Mesenchymal stem cell (in vitro differentiated cells and primary cell): ENCODE results near the gene IQGAP1.

Experiments
- DNase-seq: peaks from one replicate; pipeline ENCODE4 v3.0.0-alpha.2; 2013
- H2AFZ ChIP-seq: one replicate; pipeline ENCODE4 v1.6.1; 2013; ENCODE audit warnings: low read depth, mild to moderate bottlenecking, control low read depth, inconsistent platforms, low read length, moderate library complexity
- H2AK5ac ChIP-seq: 2 replicates; pipeline ENCODE4 v1.6.1; 2013; ENCODE audit warnings: low read length, moderate library complexity, mild to moderate bottlenecking, inconsistent platforms; ENCODE audit not compliant: severe bottlenecking
- H2BK120ac ChIP-seq: one replicate; pipeline ENCODE4 v1.6.1; 2013; ENCODE audit warnings: low read depth, mild to moderate bottlenecking, inconsistent platforms, low read length, moderate library complexity
- H2BK12ac ChIP-seq, 2 experiments: one replicate each; pipeline ENCODE4 v1.6.1; 2013; ENCODE audit warnings: inconsistent platforms in 2 of 2, low read length in 2 of 2, mild to moderate bottlenecking in 2 of 2, moderate library complexity in 2 of 2, control low read depth in 1 of 2
- H2BK15ac ChIP-seq: one replicate; pipeline ENCODE4 v1.6.1; 2013; ENCODE audit warnings: mild to moderate bottlenecking, low read depth, inconsistent platforms; ENCODE audit not compliant: poor library complexity, severe bottlenecking
- H2BK5ac ChIP-seq: 2 replicates; pipeline ENCODE4 v1.6.1; 2013; ENCODE audit warnings: low read depth, mild to moderate bottlenecking, low read length, control low read depth, inconsistent platforms; ENCODE audit not compliant: poor library complexity, severe bottlenecking
- H3K14ac ChIP-seq, 2 experiments: one replicate each; pipeline ENCODE4 v1.6.1; 2013; ENCODE audit warnings: inconsistent platforms in 2 of 2, low read length in 2 of 2, control low read depth in 1 of 2, mild to moderate bottlenecking in 1 of 2, moderate library complexity in 1 of 2
- H3K18ac ChIP-seq, 2 experiments: one replicate each; pipeline ENCODE4 v1.6.1; 2013; ENCODE audit warnings: inconsistent platforms in 2 of 2, low read length in 2 of 2, control low read depth in 1 of 2, low read depth in 1 of 2, mild to moderate bottlenecking in 1 of 2
- H3K23ac ChIP-seq, 2 experiments: one replicate each; pipeline ENCODE4 v1.6.1; 2013; ENCODE audit warnings: inconsistent platforms in 2 of 2, low read length in 2 of 2, mild to moderate bottlenecking in 2 of 2, moderate library complexity in 2 of 2, control low read depth in 1 of 2
- H3K27ac ChIP-seq: 2 replicates; pipeline ENCODE4 v1.5.1; 2013; ENCODE audit warnings: mild to moderate bottlenecking, moderate library complexity, low read length, control low read depth, inconsistent platforms; ENCODE audit not compliant: poor library complexity, severe bottlenecking
- H3K27me3 ChIP-seq, 2 experiments: 2 replicates each; pipeline versions ENCODE4 v1.6.1 to v1.7.0; 2013; ENCODE audit warnings: low read length in 2 of 2, mild to moderate bottlenecking in 2 of 2, moderate library complexity in 2 of 2, control low read depth in 1 of 2, inconsistent platforms in 1 of 2; ENCODE audit not compliant: control insufficient read depth in 1 of 2, insufficient read depth in 1 of 2
- H3K36me3 ChIP-seq, 2 experiments: 2 replicates each; pipeline versions ENCODE4 v1.6.1 to v1.7.0; 2013; ENCODE audit warnings: low read length in 2 of 2, control low read depth in 1 of 2, inconsistent platforms in 1 of 2, low read depth in 1 of 2, mild to moderate bottlenecking in 1 of 2; ENCODE audit not compliant: insufficient read depth in 2 of 2, control insufficient read depth in 1 of 2
- H3K4ac ChIP-seq, 2 experiments: one replicate each; pipeline ENCODE4 v1.6.1; 2013; ENCODE audit warnings: inconsistent platforms in 2 of 2, low read length in 2 of 2, mild to moderate bottlenecking in 2 of 2, moderate library complexity in 2 of 2, control low read depth in 1 of 2, low read depth in 1 of 2
- H3K4me1 ChIP-seq: 2 replicates; pipeline ENCODE4 v1.6.1; 2013; ENCODE audit warnings: low read depth, low read length, control low read depth; ENCODE audit not compliant: control insufficient read depth, insufficient read depth
- H3K4me2 ChIP-seq: 2 replicates; pipeline ENCODE4 v1.6.1; 2013; ENCODE audit warnings: low read length, mild to moderate bottlenecking, inconsistent platforms; ENCODE audit not compliant: poor library complexity, severe bottlenecking
- H3K4me3 ChIP-seq, 2 experiments: 2 replicates each; pipeline versions ENCODE4 v1.5.1 to v1.7.0; 2013; ENCODE audit warnings: low read length in 2 of 2, mild to moderate bottlenecking in 2 of 2, control low read depth in 1 of 2, low read depth in 1 of 2; ENCODE audit not compliant: insufficient read depth in 1 of 2
- H3K79me1 ChIP-seq: replicated peaks from 2 replicates; pipeline ENCODE4 v1.6.1; 2013; ENCODE audit warnings: mild to moderate bottlenecking, control low read depth, low read length, inconsistent platforms; ENCODE audit not compliant: poor library complexity, severe bottlenecking
- H3K9ac ChIP-seq: 2 replicates; pipeline ENCODE4 v1.7.0; 2013; ENCODE audit warnings: mild to moderate bottlenecking, low read length, moderate library complexity
- H3K9me3 ChIP-seq: 2 replicates; pipeline ENCODE4 v1.7.0; 2013; ENCODE audit warnings: mild to moderate bottlenecking, low read length; ENCODE audit not compliant: control insufficient read depth
- H4K8ac ChIP-seq: one replicate; pipeline ENCODE4 v1.6.1; 2013; ENCODE audit warnings: inconsistent platforms, mild to moderate bottlenecking, low read length, moderate library complexity
- H4K91ac ChIP-seq: one replicate; pipeline ENCODE4 v1.6.1; 2013; ENCODE audit warnings: mild to moderate bottlenecking, low read length, inconsistent platforms
- WGBS: methylation state at CpG from one replicate; pipeline ENCODE4 v1.1.7; 2013; ENCODE audit warnings: mixed read lengths; 5-methylcytosine and 5-hydroxymethylcytosine counted together

IQGAP1 gene

DNA sequence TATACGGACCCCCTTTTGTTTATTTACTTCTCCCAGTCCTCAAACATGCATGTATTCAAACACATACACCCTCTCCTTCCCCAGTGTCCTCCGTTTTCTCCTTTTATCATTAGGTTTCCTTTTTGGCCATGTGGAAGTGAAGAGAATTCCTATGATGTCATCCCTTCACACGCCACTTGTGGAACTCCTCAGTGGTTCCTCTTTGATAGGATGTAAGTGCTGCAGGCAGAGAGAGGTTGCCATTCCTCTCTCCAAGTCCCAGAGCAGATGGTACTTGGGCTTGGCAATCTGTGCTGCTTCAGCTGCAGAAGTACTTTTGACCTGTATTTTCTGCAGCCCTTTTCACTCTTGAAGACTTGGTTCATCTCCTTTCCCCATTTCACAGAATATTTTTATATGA, 108.7 kb downstream of the IQGAP1 start:
- Histone ChIP-seq H3K27me3 (no peaks in the 10 kb centered on the region), H2AK5ac (no peak overlapping the region), H2AFZ (no peak overlapping the region), H3K9me3 (no peaks in the 10 kb centered on the region), H3K9ac (no peak overlapping the region), H3K4ac (no peak overlapping the region), H3K23ac (no peak overlapping the region), H2BK12ac (no peak overlapping the region), H3K36me3 (peaks cover 38 to 97% of the 10 kb centered on the region in 2 experiments), H4K91ac (no peak overlapping the region), H3K79me1 (peaks cover 14% of the 10 kb centered on the region), H3K4me2 (no peak overlapping the region), H3K27ac (no peak overlapping the region), H2BK15ac (no peak overlapping the region), H3K4me1 (no peaks in the 10 kb centered on the region), H2BK120ac (no peak overlapping the region), H3K18ac (no peak overlapping the region), H3K4me3 (no peak overlapping the region), H2BK5ac (no peak overlapping the region), H4K8ac (no peak overlapping the region), H3K14ac (no peak overlapping the region)
- DNase-seq: peak; percentile 50
- 61% methylated on average over 3 of the region's 3 CpGs for whole genome bisulfite sequencing

DNA sequence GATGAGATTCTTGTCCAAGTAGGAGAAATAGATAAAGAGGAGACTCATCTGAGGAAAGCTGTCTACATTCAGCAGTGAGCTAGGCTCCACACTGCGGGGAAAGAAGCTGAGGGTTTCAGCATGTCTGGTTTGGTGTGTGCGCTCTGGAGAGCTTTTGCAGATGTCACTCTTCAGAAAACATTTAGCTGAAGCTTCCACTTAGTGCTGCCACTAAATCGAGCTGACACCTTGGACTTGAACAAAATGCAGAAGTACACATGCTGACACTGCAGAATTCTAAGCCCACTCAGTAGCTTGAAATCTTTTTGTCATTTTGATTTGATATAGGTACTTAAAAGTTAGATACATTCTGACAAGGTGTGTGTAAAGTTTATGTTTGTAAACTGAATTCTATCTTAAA, 109.3 kb downstream of the IQGAP1 start:
- H3K23ac ChIP-seq: no peak overlapping the region
- H3K4me1 ChIP-seq: no peaks in the 10 kb centered on the region
- H3K14ac ChIP-seq: no peak overlapping the region
- H4K8ac ChIP-seq: no peak overlapping the region
- 89% methylated on average over 2 of the region's 3 CpGs for WGBS
- H3K4me3 ChIP-seq: no peak overlapping the region
- no peak overlapping the region for H3K18ac ChIP-seq
- no peak overlapping the region for H4K91ac ChIP-seq
- no peak overlapping the region for H2BK5ac ChIP-seq
- H3K27me3 ChIP-seq: no peaks in the 10 kb centered on the region
- H3K4ac ChIP-seq: no peak overlapping the region
- H2BK120ac ChIP-seq: no peak overlapping the region
- H2BK15ac ChIP-seq: no peak overlapping the region
- H3K9me3 ChIP-seq: no peaks in the 10 kb centered on the region
- H2AK5ac ChIP-seq: no peak overlapping the region
- no peak overlapping the region for H3K9ac ChIP-seq
- H2AFZ ChIP-seq: no peak overlapping the region
- no peak for DNase-seq
- no peak overlapping the region for H2BK12ac ChIP-seq
- no peak overlapping the region for H3K27ac ChIP-seq
- H3K79me1 ChIP-seq: peaks cover 13% of the 10 kb centered on the region
- H3K36me3 ChIP-seq: peaks cover 34 to 97% of the 10 kb centered on the region in 2 experiments
- H3K4me2 ChIP-seq: no peak overlapping the region

DNA sequence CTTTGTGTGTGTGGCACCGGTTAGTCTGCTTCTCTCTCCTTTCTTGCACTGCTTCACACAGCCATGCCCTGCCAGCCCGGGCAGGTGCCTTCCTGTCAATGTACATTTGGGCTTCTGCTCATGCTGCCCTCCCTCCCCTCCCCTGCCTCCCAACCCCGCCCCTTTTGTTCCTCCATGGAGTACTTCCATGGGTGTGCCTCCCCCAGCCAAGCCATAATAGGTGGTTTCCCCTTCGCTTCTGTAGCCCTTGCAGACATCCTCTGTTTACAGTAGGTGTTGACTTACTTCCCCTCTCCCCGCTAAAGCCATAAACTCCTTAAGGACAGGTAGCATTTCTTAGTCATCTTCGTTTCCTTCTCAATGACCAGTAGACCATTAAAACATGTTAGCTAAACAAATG, 109.9 kb downstream of the IQGAP1 start:
- Histone ChIP-seq H3K4me3 (no peak overlapping the region), H2BK120ac (no peak overlapping the region), H3K4ac (no peak overlapping the region), H3K9me3 (no peaks in the 10 kb centered on the region), H2AFZ (no peak overlapping the region), H3K14ac (no peak overlapping the region), H2AK5ac (no peak overlapping the region), H3K18ac (no peak overlapping the region), H3K9ac (no peak overlapping the region), H2BK12ac (no peak overlapping the region), H2BK5ac (no peak overlapping the region), H3K4me2 (no peak overlapping the region), H2BK15ac (no peak overlapping the region), H3K27me3 (no peaks in the 10 kb centered on the region), H4K8ac (no peak overlapping the region), H3K79me1 (peaks cover 12% of the 10 kb centered on the region), H3K23ac (no peak overlapping the region), H4K91ac (no peak overlapping the region), H3K36me3 (peaks cover 33 to 97% of the 10 kb centered on the region in 2 experiments), H3K4me1 (no peaks in the 10 kb centered on the region), H3K27ac (no peak overlapping the region)
- WGBS: 90% methylated on average over 6 of the region's 6 CpGs
- DNase-seq: no peak

DNA sequence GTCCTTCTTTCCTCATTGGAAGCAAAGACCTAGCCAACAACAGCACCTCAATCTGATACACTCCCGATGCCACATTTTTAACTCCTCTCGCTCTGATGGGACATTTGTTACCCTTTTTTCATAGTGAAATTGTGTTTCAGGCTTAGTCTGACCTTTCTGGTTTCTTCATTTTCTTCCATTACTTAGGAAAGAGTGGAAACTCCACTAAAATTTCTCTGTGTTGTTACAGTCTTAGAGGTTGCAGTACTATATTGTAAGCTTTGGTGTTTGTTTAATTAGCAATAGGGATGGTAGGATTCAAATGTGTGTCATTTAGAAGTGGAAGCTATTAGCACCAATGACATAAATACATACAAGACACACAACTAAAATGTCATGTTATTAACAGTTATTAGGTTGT, 112.1 kb downstream of the IQGAP1 start:
- H3K79me1 ChIP-seq: peaks cover 4% of the 10 kb centered on the region

More for the DNA sequence above, 112.1 kb downstream of the IQGAP1 start:
- Histone ChIP-seq H2BK5ac (no peak overlapping the region), H4K8ac (no peak overlapping the region), H3K9ac (no peak overlapping the region), H2BK12ac (no peak overlapping the region), H3K18ac (no peak overlapping the region), H3K4ac (no peak overlapping the region), H3K27me3 (no peaks in the 10 kb centered on the region), H2BK15ac (no peak overlapping the region), H2AFZ (no peak overlapping the region), H3K27ac (no peak overlapping the region), H3K9me3 (no peaks in the 10 kb centered on the region), H3K4me3 (no peak overlapping the region), H2BK120ac (no peak overlapping the region), H3K36me3 (peaks cover 28 to 78% of the 10 kb centered on the region in 2 experiments), H4K91ac (no peak overlapping the region), H3K14ac (no peak overlapping the region), H3K23ac (no peak overlapping the region), H3K4me1 (no peaks in the 10 kb centered on the region), H3K4me2 (no peak overlapping the region), H2AK5ac (no peak overlapping the region)
- WGBS: 100% methylated on average over 1 of the region's 2 CpGs
- no peak for DNase-seq
